MM.1S (cell line): ENCODE results near the gene HIVEP2.

Experiments
- EZH2phosphoT487 ChIP-seq: fragments of 300-600 bp; sonication (generic); IDR thresholded peaks from 2 replicates; pipeline ENCODE4 v1.6.1; 2018; ENCODE audit warnings: antibody characterized with exemption, low read length
- TF ChIP-seq, protein P1 (sequence below): fragments of 300-600 bp; sonication (generic); IDR thresholded peaks from 2 replicates; pipeline ENCODE4 v1.5.1; 2016; ENCODE audit warnings: antibody characterized with exemption, low read length, mixed read lengths

DNA sequence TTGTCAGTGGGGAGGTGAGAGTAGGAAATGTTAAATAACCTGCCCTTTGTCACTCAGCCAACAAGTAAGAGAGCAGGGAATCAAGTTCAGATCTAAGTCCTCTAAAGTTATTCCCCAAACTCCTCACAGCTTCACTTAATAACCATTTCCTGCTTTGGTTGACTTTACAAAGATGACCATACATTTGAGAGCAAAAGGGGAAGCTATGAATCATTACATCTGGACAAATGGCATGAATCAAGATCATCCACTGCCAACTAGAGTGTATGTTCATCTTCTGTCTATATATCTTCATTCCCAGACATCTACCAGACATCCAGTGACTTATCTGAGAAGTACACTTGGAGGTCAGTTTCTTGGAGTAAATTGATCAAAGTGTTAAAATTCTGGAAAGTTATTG, 15.1 kb upstream of the HIVEP2 start:
- TF ChIP-seq, protein P1, sequence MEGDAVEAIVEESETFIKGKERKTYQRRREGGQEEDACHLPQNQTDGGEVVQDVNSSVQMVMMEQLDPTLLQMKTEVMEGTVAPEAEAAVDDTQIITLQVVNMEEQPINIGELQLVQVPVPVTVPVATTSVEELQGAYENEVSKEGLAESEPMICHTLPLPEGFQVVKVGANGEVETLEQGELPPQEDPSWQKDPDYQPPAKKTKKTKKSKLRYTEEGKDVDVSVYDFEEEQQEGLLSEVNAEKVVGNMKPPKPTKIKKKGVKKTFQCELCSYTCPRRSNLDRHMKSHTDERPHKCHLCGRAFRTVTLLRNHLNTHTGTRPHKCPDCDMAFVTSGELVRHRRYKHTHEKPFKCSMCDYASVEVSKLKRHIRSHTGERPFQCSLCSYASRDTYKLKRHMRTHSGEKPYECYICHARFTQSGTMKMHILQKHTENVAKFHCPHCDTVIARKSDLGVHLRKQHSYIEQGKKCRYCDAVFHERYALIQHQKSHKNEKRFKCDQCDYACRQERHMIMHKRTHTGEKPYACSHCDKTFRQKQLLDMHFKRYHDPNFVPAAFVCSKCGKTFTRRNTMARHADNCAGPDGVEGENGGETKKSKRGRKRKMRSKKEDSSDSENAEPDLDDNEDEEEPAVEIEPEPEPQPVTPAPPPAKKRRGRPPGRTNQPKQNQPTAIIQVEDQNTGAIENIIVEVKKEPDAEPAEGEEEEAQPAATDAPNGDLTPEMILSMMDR, result no peak
- no peak for TF ChIP-seq EZH2phosphoT487
